Measurements from ENCODE around the gene NDUFC2. TPM values are rescaled to one million over a fixed set of nuclear protein-coding genes. Genes with fewer than 3 reads are reported as not detected.
A peak's percentile ranks its signal among the peaks of the same experiment; 100 is the strongest.

The NDUFC2 gene
- total and polyA plus RNA-seq, 7 experiments from 2014 or later, result 43.4 to 189 (median 72.9) TPM

DNA sequence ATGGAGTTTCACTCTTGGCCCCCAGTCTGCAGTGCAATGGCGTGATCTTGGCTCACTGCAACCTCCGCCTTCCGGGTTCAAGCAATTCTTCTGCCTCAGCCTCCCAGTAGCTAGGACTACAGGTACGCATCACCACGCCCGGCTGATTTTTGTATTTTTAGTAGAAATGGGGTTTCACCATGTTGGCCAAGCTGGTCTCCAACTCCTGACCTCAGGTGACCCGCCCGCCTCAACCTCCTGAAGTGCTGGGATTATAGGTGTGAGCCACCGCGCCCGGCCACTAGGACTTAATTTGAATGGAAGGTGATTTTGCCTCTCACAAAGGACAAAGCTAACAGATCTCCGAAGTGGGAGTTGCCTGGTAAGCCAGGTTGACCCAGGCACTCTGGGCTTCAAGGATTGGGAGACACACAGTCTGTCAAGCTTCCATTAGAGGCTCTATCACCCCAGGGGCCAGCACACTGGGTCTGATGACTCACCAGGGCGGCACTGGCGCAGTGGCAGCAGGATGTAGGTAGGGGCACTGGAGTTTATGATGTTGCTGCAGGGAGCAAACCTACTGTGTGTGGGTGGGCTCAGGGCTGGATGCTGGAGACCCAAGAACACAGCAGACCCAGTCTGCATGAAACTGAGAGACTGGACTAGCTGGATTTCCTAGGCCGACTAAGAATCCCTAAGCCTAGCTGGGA lies 38.8 kb downstream of the NDUFC2 start:
- CTCF ChIA-PET, result no interaction called here
- ATAC-seq (no peak), DNase-seq (no peak)
- peak overlapping the region in 2 of 9 donors; percentile 69 to 72 for H3K27ac Mint-ChIP-seq
- H3K9me3 Mint-ChIP-seq, result peaks cover 0 to 1% (median 0%) of the 10 kb centered on the region in 11 donors
- Histone ChIP-seq H3K27ac (ENCODE audit: low read depth, low read length) (no peak overlapping the region), H3K4me1 (ENCODE audit: control insufficient read depth in 2 of 2, insufficient read depth in 2 of 2, low read length in 2 of 2) (peaks cover 0 to 3% of the 10 kb centered on the region in 2 donors), H3K4me3 (ENCODE audit: low read length) (no peak overlapping the region), H3K36me3 (ENCODE audit: control insufficient read depth in 2 of 3, insufficient read depth in 3 of 3, low read length in 3 of 3) (no peaks in the 10 kb centered on the region), H3K27me3 (ENCODE audit: control insufficient read depth in 2 of 2, insufficient read depth in 2 of 2, low read length in 2 of 2) (no peaks in the 10 kb centered on the region), H3K9me3 (ENCODE audit: control insufficient read depth in 2 of 3, low read length in 3 of 3) (no peaks in the 10 kb centered on the region)
- intact Hi-C loops (cut with micrococcal nuclease), result no loop called here
- peaks cover 11 to 16% (median 14%) of the 10 kb centered on the region in 7 donors for H3K4me1 Mint-ChIP-seq
- no peaks in the 10 kb centered on the region for H3K36me3 Mint-ChIP-seq
- POLR2A ChIA-PET, result no interaction called here
- H3K27me3 Mint-ChIP-seq, result no peaks in the 10 kb centered on the region
- H3K4me3 Mint-ChIP-seq, result peak overlapping the region in 1 of 10 donors; percentile 62

DNA sequence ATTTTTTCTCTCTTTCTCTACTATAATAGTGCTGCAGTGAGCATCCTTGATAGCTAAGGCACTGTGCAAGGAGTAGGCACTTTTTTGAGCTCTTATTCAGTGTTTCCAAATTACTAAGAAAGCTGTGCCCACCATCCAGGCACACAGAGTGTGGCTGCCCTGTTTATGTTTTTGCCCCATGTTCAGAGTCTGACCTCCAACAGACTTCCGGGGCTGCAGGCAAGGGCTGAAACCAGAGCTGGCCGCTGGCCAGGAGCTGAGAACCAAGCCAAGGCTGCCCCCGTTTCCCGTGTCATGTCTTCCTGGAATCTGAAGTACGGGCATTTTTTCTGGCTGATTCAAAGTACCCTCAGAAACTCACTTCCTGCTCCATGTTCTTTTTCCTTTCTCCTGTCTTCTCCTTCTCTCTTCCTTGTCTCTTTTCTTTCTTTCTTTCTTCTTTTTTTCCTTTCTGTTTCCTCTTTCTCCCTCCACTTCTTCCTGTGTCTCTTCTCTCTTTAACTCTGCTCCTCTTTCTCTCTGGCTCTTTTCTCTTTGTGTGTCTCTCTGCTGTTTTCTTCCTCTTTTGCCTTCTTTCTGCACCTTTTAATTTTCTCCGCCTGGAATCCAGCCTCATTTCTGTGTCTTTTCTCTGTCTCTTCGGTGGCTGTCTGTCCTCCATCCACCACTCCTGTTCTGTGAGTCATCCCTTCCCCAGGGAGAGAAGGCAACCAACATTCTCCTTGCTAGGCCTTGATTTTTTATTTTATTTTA lies 39.6 kb downstream of the NDUFC2 start:
- Mint-ChIP-seq H3K9me3 (peaks cover 0 to 1% (median 0%) of the 10 kb centered on the region in 11 donors), H3K4me1 (peaks cover 8 to 14% (median 11%) of the 10 kb centered on the region in 7 donors), H3K27me3 (no peaks in the 10 kb centered on the region), H3K4me3 (peak overlapping the region in 9 of 10 donors; percentile 25 to 62 (median 32)), H3K27ac (peak overlapping the region in 8 of 9 donors; percentile 22 to 88 (median 70)), H3K36me3 (no peaks in the 10 kb centered on the region)
- H3K4me1 ChIP-seq (ENCODE audit: control insufficient read depth in 2 of 2, insufficient read depth in 2 of 2, low read length in 2 of 2), result no peaks in the 10 kb centered on the region
- intact Hi-C loops (cut with micrococcal nuclease), result no loop called here
- CTCF ChIA-PET, result no interaction called here
- no peak overlapping the region for H3K4me3 ChIP-seq (ENCODE audit: low read length)
- no peaks in the 10 kb centered on the region for H3K9me3 ChIP-seq (ENCODE audit: control insufficient read depth in 2 of 3, low read length in 3 of 3)
- H3K36me3 ChIP-seq (ENCODE audit: control insufficient read depth in 2 of 3, insufficient read depth in 3 of 3, low read length in 3 of 3), result no peaks in the 10 kb centered on the region
- H3K27me3 ChIP-seq (ENCODE audit: control insufficient read depth in 2 of 2, insufficient read depth in 2 of 2, low read length in 2 of 2), result no peaks in the 10 kb centered on the region
- ATAC-seq, result no peak
- H3K27ac ChIP-seq (ENCODE audit: low read depth, low read length), result no peak overlapping the region
- POLR2A ChIA-PET, result interaction anchor here (1.0 kb wide), 1 partner anchor 45 kb away, joined by 3 read pairs; no protein-coding TSS in a partner anchor
- no peak for DNase-seq

DNA sequence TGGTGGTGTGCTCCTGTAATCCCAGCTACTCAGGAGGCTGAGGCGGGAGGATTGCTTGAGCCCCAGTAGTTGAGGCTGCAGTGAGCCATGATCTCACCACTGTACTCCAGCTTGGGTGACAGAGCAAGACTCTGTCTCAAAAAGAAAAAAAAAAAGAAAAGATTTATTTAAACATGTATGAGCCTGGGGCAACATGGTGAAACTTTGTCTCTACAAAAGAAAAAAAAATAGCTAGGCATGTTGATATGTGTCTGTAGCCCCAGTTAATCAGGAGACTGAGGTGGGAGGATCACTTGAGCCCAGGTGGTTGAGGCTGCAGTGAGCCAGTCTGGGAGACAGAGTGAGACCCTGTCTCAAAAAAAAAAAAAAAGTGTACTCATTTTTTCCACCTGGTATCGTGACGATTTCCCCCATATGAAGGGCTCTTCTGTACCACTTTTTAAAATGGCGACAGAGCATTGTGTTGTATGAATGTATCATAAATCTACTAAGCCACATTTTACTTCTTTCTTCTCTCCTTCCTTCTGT lies 40.2 kb downstream of the NDUFC2 start:
- H3K27ac ChIP-seq (ENCODE audit: low read depth, low read length), result no peak overlapping the region
- H3K27me3 ChIP-seq (ENCODE audit: control insufficient read depth in 2 of 2, insufficient read depth in 2 of 2, low read length in 2 of 2), result no peaks in the 10 kb centered on the region
- no peak overlapping the region for H3K4me3 ChIP-seq (ENCODE audit: low read length)
- POLR2A ChIA-PET, result interaction anchor here (1.0 kb wide), 1 partner anchor 44 kb away, joined by 3 read pairs; no protein-coding TSS in a partner anchor
- Mint-ChIP-seq H3K9me3 (peaks cover 0 to 1% (median 0%) of the 10 kb centered on the region in 11 donors), H3K27ac (peak overlapping the region in 7 of 9 donors; percentile 42 to 88 (median 72)), H3K27me3 (peaks cover 0 to 5% (median 0%) of the 10 kb centered on the region in 5 donors), H3K4me3 (peak overlapping the region in 2 of 10 donors; percentile 16 to 51), H3K4me1 (peaks cover 8 to 14% (median 11%) of the 10 kb centered on the region in 7 donors), H3K36me3 (no peaks in the 10 kb centered on the region)
- ATAC-seq, result no peak
- no peak for DNase-seq
- CTCF ChIA-PET, result no interaction called here
- intact Hi-C loops (cut with micrococcal nuclease), result no loop called here
- no peaks in the 10 kb centered on the region for H3K36me3 ChIP-seq (ENCODE audit: control insufficient read depth in 2 of 3, insufficient read depth in 3 of 3, low read length in 3 of 3)
- H3K4me1 ChIP-seq (ENCODE audit: control insufficient read depth in 2 of 2, insufficient read depth in 2 of 2, low read length in 2 of 2), result no peaks in the 10 kb centered on the region
- no peaks in the 10 kb centered on the region for H3K9me3 ChIP-seq (ENCODE audit: control insufficient read depth in 2 of 3, low read length in 3 of 3)

DNA sequence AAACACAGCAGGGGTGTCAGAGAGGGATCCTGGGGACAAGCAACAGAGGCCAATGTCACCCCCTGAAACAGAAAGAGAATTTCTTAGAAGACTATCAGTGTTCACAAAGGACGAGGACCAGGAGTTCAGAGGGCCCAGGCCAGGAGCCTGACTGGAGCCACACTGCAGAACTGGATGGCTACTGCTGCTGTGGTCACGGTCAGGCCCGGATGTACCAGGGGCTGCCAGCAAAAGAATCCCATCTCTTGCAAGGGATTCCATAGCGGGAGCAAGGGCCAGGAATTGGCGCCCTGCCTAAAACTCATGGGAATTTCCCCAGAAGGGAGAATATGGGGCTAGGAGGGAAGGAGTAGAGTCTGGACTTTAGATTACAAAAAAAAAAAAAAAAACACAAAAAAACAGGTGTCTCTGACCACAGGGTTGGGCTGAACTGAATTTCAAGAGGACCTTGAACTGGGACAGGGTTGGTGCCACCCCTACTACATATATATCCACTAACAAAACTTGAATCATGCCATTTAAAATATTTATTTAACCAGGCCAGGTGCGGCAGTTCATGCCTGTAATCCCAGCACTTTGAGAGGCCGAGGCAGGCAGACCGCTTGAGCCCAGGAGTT lies 40.9 kb downstream of the NDUFC2 start:
- no peak overlapping the region for H3K4me3 Mint-ChIP-seq
- ATAC-seq (no peak), DNase-seq (no peak)
- Histone ChIP-seq H3K27ac (ENCODE audit: low read depth, low read length) (no peak overlapping the region), H3K9me3 (ENCODE audit: control insufficient read depth in 2 of 3, low read length in 3 of 3) (no peaks in the 10 kb centered on the region), H3K4me3 (ENCODE audit: low read length) (no peak overlapping the region), H3K36me3 (ENCODE audit: control insufficient read depth in 2 of 3, insufficient read depth in 3 of 3, low read length in 3 of 3) (no peaks in the 10 kb centered on the region), H3K27me3 (ENCODE audit: control insufficient read depth in 2 of 2, insufficient read depth in 2 of 2, low read length in 2 of 2) (no peaks in the 10 kb centered on the region), H3K4me1 (ENCODE audit: control insufficient read depth in 2 of 2, insufficient read depth in 2 of 2, low read length in 2 of 2) (no peaks in the 10 kb centered on the region)
- intact Hi-C loops (cut with micrococcal nuclease), result no loop called here
- CTCF ChIA-PET, result no interaction called here
- peaks cover 8 to 14% (median 11%) of the 10 kb centered on the region in 7 donors for H3K4me1 Mint-ChIP-seq
- H3K9me3 Mint-ChIP-seq, result peaks cover 0 to 3% (median 0%) of the 10 kb centered on the region in 11 donors
- H3K27me3 Mint-ChIP-seq, result peaks cover 0 to 8% (median 0%) of the 10 kb centered on the region in 5 donors
- no peaks in the 10 kb centered on the region for H3K36me3 Mint-ChIP-seq
- POLR2A ChIA-PET, result no interaction called here
- H3K27ac Mint-ChIP-seq, result no peak overlapping the region

DNA sequence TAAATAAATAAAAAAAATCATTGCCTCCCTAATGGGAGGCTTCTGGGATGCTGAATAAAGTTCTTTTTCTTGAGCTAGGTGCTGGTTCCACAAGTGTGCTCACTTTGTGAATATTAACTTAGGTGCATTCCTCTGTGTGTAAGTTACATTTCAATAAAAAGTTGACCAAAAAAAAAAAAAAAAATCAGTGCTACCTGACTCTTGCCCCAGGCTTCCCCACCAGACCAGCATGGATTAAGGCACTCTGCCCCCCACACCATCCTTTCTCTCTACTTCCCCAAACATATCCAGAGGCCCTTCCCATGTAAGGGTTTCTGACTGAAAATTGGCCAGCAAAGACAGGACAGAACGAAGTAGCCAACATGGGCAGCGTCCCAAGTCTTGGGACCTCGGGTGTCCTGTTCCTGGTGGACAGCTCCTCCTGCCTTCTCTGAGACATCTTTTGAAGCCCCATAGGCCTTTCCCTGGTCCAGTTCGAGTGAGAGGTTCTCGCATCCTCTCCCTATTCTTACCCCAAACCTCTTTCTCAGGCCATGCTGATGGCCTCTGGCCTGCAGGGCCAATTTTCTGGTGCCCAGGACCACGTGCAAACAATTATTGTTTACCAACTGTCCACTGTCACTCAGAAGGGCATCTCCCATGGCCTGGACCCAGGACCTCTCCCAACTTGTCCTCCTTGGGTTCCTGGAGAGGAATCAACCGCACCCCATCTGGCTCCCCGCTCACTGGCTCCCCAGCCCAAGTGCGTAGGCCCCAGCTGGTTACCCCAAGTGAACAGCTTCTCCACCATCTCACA lies 41.6 kb downstream of the NDUFC2 start:
- ChIA-PET POLR2A (no interaction called here), CTCF (no interaction called here)
- H3K27ac ChIP-seq (ENCODE audit: low read depth, low read length), result no peak overlapping the region
- DNase-seq (no peak), ATAC-seq (no peak)
- peaks cover 0 to 8% (median 0%) of the 10 kb centered on the region in 5 donors for H3K27me3 Mint-ChIP-seq
- H3K27ac Mint-ChIP-seq, result peak overlapping the region in 3 of 9 donors; percentile 1 to 36 (median 20)
- H3K4me1 ChIP-seq (ENCODE audit: control insufficient read depth in 2 of 2, insufficient read depth in 2 of 2, low read length in 2 of 2), result no peaks in the 10 kb centered on the region
- H3K9me3 ChIP-seq (ENCODE audit: control insufficient read depth in 2 of 3, low read length in 3 of 3), result no peaks in the 10 kb centered on the region
- peaks cover 0 to 3% (median 0%) of the 10 kb centered on the region in 11 donors for H3K9me3 Mint-ChIP-seq
- no peak overlapping the region for H3K4me3 Mint-ChIP-seq
- intact Hi-C loops (cut with micrococcal nuclease), result no loop called here
- H3K4me3 ChIP-seq (ENCODE audit: low read length), result no peak overlapping the region
- H3K36me3 Mint-ChIP-seq, result no peaks in the 10 kb centered on the region
- H3K27me3 ChIP-seq (ENCODE audit: control insufficient read depth in 2 of 2, insufficient read depth in 2 of 2, low read length in 2 of 2), result no peaks in the 10 kb centered on the region
- peaks cover 8 to 14% (median 11%) of the 10 kb centered on the region in 7 donors for H3K4me1 Mint-ChIP-seq
- no peaks in the 10 kb centered on the region for H3K36me3 ChIP-seq (ENCODE audit: control insufficient read depth in 2 of 3, insufficient read depth in 3 of 3, low read length in 3 of 3)

DNA sequence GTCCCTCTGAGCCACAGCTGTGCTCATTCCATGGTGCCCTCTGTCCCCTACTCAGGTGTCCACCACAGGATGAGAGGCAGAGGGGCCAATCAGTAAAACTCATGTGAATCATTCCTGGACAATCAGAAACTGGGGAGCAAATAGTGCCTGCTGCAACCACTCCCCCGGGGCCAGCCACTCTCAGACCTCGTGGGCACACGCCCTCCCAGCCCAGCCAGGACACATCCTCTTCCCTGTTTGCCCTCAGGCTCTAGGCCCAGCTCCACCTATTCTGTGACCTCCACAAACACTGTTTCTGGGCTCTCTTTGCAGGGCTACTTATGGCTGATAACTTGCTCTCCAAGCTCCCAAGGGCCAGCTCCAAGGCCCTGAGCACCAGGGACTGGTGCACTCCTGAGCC lies 42.6 kb downstream of the NDUFC2 start:
- H3K4me1 Mint-ChIP-seq, result peaks cover 10 to 14% (median 11%) of the 10 kb centered on the region in 7 donors
- Histone ChIP-seq H3K9me3 (ENCODE audit: control insufficient read depth in 2 of 3, low read length in 3 of 3) (no peaks in the 10 kb centered on the region), H3K27me3 (ENCODE audit: control insufficient read depth in 2 of 2, insufficient read depth in 2 of 2, low read length in 2 of 2) (no peaks in the 10 kb centered on the region), H3K27ac (ENCODE audit: low read depth, low read length) (no peak overlapping the region), H3K4me1 (ENCODE audit: control insufficient read depth in 2 of 2, insufficient read depth in 2 of 2, low read length in 2 of 2) (no peaks in the 10 kb centered on the region), H3K36me3 (ENCODE audit: control insufficient read depth in 2 of 3, insufficient read depth in 3 of 3, low read length in 3 of 3) (no peaks in the 10 kb centered on the region), H3K4me3 (ENCODE audit: low read length) (no peak overlapping the region)
- CTCF ChIA-PET, result no interaction called here
- H3K4me3 Mint-ChIP-seq, result no peak overlapping the region
- ATAC-seq (no peak), DNase-seq (no peak)
- H3K9me3 Mint-ChIP-seq, result peaks cover 0 to 3% (median 0%) of the 10 kb centered on the region in 11 donors
- intact Hi-C loops (cut with micrococcal nuclease), result no loop called here
- H3K27ac Mint-ChIP-seq, result no peak overlapping the region
- H3K27me3 Mint-ChIP-seq, result peaks cover 0 to 8% (median 0%) of the 10 kb centered on the region in 5 donors
- POLR2A ChIA-PET, result no interaction called here
- no peaks in the 10 kb centered on the region for H3K36me3 Mint-ChIP-seq
